ENCODE results near the gene AMZ2.
A peak's percentile ranks its signal among the peaks of the same experiment; 100 is the strongest.
"Not testable (repeated sequence)": the region's sequence is repeated elsewhere in the genome, so short reads cannot be mapped to it uniquely, and the experiment has no call there.

AMZ2 gene

DNA sequence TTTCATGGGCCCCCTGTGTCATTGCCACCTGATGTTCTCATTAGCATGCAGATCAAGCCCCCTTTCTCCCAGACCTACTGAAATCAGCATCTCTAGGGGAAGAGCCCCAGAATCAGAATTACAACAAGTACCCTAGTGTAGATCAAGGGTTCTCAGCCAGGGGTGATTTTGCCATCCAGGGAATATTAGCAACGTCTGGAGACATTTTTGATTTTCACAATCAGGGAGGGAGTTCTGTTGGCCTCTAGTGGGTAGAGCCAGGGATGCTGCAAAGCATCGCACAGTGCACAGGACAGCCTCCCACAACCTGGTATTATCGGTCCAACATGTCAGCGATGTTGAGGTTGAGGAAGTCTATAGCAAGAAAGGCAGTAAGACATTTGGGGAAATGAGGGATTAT, 7.3 kb downstream of the AMZ2 start:
- DNase-seq, result no peak

DNA sequence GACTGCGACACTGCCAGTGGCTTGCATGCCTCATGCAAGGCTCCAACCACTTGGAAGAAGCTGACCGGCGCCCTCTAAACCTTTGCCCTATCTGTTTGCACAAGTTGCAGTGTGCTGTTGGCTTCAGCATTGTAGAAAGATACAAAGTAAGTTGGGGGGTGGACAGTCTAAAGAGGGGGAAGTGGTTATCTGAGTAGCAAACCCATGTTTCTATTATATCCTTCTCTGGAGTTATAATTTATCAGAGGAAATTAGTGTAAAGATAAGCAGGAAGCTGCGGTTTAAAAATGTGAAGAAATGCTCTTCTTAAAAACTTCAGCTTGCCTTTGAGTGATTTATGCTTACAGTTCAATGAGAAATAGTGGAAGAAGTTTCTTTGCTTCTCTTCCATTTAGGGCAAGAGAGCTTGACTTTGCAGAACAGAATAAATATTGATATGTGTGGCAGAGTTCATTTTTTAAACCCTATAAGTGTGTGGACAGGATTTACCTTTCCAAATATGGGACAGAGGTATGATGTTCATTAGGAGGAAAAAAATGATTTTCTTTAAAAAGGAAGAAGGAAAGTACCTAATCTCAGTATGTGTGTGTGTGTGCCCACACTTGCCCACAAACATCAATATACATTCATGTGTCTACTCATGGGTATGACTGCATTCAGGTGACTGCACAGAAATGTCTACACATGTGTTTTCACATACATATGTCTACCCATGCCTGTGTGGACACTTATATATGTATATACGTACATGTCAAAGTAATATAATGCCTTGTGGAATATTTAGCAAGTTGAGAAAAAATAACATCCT, 8.1 kb downstream of the AMZ2 start:
- peak; percentile 27 for DNase-seq

DNA sequence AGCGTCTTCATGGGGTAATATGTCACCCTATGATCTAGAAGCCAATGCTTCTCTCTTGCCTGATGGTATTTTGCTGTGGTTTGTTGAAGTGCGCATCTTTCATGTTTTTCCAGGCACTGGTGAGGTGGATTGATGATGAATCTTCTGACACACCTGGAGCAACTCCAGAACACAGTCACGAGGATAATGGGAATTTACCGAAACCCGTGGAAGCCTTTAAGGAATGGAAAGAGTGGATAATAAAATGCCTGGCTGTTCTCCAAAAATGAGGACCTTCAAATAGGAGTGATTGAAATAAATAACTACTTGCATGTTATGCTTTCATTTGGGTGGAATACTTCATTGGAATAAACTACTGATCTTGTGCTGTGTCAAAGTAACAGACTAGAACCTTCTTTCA, 8.9 kb downstream of the AMZ2 start:
- not testable (repeated sequence) for DNase-seq

DNA sequence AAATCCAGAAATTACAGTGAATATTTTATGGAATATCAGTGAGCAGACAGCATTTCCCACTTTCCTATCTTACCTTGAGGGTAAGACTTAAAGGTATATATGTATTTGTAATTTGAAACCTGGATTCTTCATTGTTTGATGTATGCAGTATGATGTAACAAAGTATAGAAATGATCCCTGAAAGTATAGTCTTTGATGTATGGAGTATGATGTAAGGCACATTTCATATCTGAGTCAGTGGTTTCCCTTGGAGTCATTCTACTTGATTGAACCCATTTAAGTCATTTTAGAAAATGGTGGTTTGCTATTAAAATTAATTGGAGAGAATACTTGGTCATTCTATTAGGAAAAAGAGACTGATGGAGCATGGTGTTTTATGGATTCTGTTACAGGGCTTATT, 10.1 kb downstream of the AMZ2 start:
- DNase-seq, result no peak

DNA sequence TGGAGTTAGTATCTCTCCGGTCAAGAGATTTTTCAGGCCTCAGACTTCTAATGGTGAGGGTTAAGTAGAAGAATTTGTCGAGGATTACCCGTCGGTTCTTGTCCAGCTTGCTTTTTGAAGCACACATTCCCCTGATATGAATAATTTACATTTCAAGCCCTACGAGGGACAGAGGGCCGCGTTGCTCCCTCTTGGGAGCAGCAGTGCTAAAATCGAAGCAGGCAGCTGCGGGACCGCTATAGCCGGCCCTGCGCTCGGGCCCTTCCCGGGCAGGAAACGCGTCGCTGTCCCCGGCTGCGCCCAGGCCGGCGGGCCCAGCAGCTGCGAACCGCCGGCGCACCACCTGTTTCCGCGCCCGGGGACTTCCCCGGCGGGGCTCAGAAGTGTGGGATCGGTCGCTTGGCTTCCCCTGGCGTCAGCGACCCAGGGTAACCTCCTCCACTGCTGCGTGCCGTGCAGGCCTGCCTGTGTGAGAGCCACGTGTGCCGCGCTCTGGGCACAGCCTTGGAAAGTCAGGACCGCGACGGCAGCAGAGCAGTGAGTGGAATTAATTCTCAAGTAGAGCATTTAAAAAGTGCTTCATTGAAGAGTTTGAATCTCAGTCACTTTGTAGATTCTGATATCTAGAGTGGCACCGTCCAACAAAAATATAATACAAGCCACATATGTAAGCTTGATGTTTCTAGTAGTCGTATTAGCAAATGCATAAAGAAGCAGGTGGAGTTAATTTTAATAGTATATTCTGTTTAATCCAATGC, 11.2 kb downstream of the AMZ2 start:
- peak; percentile 89 for DNase-seq

DNA sequence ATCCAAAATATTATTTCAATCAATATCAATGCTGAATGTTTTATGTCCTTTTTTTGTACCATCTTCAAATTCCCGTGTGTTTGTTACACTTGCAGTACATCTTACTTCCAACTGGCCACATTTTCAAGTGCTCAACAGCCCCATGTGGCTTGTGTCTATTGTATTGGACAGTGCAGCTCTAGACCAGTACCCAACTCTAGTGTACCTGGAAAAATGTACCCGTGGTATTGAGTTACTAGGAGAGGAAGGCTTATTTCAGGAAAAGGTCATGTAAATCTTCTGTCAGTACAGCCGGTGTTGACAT, 11.8 kb downstream of the AMZ2 start:
- DNase-seq, result not testable (repeated sequence)

DNA sequence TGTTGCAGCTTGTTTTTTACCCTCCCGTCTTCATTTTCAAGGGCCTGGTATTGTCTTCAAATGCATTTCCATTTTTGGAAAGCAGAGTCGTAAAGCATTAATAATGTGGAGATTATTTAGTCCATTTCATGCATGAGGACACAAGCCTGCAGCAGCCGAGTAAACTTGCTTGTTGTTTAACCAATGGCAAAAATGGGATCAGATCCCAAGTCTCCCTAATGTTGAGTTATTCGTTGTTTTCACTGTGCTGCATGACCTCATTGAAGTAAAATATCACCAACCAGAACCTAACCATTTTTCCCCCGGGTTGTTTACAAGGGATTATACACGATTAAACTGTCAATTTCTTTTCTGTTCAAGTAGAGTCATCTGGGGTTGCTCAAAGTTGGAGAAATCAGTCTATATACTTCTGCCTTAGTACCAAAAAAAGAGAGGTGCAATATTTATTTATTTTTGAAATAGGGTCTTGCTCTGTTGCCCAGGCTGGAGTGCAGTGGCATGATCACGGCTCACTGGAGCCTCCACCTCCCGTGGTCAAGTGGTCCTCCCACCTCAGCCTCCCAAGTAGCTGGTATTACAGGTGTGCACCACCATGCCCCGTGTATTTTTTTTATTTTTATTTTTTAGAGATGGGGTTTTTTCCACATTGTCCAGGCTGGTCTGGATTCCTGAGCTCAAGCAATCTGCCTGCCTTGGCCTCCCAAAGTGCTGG, 12.4 kb downstream of the AMZ2 start:
- no peak for DNase-seq

DNA sequence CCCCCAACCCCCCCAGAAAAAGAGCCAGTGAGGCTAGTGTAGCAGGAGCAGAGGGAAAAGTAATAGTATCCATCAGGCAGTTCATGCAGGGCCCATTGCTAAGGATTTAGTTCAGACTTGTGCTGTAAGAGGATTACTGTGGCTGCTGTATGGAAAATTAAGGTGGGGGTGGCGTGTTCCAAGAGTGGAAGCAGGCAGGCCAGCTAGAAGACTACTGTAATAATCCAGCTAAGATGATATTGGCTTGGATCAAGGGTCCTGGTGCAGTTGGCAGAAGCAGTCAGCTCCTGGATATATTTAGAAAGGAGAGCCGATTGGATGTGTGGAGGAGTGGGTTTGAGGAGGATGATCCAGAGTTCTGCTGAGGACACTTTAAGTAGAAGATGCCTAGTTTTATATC, 14.6 kb downstream of the AMZ2 start:
- DNase-seq, result not testable (repeated sequence)

DNA sequence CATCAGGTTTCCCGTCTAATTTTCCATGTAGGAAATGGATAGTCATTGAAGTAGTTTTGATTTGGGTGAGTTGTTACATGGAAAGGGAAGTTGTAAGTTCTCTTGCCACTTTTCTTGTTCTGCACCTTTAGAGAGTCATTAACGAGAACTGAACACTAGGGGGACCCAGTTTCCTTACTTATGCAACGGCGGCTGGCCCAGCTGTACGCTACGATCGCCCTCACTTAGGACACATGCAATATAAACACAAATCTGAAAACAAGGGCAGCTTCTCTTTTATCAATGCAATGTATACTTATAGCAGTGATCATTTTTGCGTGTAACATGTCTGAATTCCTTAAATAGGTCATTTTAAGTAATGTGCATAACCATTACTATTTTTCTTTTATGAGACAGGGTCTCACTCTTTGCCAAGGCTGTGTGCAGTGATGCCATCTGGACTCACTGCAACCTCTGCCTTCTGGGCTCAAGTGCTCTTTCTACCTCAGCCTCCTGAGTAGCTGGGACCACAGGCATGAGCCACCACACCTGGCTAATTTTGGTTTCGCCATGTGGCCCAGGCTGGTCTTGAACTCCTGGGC, 15.3 kb downstream of the AMZ2 start:
- not testable (repeated sequence) for DNase-seq

DNA sequence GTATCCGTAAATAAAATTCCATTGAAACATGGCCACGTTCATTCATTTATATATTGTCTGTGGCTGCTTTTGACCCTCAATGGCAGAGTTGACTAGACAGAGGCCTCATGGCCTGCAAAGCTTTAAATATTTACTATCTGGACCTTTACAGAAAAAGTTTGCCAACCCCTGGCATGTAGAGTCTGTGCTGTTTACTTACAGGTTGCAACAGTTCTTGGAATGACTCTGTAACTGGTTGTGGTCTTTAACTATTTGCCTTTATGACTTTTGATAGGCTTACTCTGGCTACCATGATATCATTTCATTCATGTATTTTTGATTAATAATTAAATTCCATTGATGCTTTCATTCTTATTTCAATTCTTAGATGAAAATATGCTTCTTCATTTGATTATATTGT, 18.0 kb downstream of the AMZ2 start:
- not testable (repeated sequence) for DNase-seq

DNA sequence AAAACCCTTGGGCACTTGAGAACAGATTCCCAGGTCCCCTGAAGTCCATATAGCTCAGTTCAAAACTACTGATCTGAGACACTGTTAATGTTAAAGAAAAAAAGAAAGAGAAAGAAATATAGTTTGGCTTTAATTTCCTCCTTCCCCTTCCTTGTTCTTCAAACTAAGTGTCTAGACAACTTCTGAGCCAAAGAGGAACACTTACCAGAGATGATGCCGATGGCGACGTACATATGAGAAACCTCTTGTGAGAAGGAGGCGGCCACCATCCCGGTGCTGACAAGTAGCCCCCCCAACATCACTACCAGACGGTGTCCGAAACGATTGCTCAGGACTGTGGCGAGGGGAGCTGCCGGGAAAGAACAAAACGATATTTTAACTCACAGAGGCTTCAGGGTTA, 25.9 kb downstream of the AMZ2 start:
- DNase-seq, result no peak

DNA sequence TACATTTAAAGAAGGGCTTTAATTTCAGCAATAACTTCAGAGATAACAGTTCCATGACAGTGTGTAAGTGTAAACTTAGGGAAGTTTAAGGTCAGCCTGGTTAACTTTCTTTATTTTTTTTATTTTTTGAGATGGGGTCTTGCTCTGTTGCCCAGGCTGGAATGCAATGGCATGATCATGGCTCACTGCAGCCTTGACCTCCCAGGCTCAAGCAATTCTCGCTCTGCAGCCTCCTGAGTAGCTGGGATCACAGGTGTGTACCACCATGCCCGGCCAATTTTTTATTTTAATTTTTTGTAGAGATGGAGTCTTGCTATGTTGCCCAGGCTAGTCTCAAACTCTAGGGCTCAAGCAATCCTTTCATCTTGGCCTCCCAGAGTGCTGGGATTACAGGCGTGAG, 28.5 kb downstream of the AMZ2 start:
- not testable (repeated sequence) for DNase-seq

DNA sequence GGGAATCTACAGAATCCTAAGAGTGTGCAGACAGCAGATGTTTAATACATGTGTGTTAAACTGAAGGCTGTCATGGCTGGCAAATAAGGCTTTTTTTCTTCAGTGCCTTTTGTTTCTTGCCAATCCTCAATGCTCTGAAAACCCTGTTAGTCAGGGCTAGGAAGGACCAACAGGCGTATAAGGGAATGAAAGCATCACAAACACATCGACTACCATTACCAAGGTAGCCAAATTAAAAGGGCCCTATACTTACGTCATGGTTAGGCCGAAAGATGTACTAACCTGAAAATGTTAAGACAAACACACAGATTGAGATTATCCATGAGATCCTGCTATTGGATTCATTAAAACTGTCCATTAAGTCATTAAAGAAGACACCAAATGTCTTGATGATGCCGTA, 30.0 kb downstream of the AMZ2 start:
- DNase-seq, result no peak

DNA sequence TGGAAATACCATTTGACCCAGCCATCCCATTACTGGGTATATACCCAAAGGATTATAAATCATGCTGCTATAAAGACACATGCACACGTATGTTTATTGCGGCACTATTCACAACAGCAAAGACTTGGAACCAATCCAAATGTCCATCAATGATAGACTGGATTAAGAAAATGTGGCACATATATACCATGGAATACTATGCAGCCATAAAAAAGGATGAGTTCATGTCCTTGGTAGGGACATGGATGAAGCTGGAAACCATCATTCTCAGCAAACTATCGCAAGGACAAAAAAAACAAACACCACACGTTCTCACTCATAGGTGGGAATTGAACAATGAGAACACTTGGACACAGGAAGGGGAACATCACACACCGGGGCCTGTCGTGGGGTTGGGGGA, 34.1 kb downstream of the AMZ2 start:
- DNase-seq, result not testable (repeated sequence)

DNA sequence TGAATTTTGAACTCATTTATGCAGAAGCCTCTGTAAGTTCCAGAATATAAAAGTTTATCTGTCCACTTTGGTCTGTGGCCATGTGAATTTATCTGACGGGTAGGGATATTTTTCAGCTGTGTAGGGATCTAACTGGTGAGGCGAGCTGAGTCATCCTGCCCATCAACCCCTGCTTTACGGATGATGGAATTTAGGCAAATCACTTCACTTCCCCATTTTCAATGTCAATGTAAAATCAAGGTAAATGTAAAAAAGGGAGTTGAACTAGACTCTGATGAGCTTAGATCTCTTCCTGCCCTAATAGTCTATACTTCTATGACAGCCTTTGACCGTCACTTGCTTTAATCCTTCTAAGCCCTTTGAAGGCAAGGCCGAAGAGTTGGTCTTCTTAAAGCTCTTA, 40.5 kb downstream of the AMZ2 start:
- peak; percentile 63 for DNase-seq

DNA sequence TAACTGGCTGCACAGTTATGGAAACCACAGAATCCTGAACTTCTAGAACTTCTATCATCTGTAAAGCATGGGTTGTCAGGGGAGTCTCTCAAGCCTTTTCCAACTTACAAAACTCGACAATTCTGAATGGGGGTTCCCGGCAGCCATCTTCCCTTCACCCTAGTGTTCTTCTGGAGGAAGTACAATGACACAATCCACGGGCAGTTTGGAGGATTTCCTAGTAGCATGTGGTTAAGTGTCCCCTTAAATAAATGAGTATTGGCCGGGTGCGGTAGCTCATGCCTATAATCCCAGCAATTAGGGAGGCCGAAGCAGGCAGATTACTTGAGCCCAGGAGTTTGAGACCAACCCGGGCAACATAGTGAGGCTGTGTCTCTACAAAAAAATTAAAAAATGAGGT, 41.0 kb downstream of the AMZ2 start:
- DNase-seq, result peak; percentile 58

DNA sequence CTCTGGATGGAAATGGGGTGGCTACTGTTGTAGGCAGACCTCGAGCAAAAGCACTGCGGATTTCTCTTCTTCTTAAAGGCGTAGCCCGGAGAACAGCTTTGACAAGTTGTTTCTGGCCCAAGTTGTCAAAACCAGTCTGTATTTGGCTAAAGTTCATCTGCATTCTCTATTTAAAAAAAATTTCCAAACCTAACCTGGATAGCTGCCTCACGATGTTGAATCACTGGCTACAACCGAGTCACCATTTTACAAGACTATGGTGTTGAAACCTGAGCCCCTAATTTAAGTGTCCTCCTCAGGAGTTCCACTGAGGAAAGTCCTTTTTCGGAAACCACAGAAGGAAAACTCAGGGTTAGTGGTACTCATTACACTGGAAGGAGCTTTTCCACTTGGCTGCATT, 41.6 kb downstream of the AMZ2 start:
- DNase-seq, result no peak

DNA sequence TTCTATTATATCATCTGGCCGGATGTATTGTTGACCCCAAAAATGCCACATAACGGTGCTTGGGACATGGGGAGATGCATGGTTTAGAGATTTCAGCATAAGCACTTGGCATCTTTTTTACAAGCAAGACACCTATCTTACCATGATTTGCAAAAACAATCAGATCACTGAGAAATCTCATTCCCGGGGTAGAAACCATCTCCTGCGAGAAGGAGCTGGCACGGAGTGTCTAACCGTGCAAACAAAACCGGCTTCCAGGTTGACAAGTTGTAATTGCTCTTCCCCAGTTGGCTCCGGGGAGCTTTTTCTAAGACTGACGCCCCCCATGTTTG, 42.1 kb downstream of the AMZ2 start:
- DNase-seq, result no peak

DNA sequence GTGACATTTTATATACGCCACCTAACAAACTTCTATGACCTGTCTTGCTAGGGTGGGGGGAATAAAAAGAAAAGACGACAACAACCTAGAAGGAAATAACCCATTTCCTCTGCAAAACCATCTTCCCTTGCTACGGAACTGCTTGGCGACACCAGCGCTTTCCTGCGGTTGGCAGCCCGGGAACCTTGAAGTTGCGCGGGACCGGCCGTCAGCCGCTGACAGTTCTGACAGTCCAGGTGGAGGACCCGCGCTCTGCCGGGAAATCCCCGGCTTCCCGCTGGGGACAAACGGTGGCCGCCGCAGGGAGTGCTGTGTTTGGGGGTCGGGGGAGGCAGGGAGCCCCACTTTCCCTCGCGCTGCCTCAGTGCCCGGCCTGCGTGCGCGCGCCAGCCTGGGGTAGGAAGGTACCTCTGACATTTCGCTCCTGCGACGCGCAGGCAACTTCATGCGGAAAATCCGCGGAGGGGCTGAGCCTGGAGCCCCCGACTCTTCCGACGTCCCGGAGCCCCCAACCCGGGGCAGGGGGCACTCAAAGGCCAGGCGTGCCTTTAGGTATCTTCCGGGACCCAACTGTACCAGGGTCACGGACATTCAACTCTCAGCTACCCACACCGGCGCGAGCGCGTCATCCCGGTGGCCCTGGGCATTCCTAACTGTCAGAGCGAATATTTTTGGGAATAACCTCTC, 42.6 kb downstream of the AMZ2 start:
- peak; percentile 77 for DNase-seq

DNA sequence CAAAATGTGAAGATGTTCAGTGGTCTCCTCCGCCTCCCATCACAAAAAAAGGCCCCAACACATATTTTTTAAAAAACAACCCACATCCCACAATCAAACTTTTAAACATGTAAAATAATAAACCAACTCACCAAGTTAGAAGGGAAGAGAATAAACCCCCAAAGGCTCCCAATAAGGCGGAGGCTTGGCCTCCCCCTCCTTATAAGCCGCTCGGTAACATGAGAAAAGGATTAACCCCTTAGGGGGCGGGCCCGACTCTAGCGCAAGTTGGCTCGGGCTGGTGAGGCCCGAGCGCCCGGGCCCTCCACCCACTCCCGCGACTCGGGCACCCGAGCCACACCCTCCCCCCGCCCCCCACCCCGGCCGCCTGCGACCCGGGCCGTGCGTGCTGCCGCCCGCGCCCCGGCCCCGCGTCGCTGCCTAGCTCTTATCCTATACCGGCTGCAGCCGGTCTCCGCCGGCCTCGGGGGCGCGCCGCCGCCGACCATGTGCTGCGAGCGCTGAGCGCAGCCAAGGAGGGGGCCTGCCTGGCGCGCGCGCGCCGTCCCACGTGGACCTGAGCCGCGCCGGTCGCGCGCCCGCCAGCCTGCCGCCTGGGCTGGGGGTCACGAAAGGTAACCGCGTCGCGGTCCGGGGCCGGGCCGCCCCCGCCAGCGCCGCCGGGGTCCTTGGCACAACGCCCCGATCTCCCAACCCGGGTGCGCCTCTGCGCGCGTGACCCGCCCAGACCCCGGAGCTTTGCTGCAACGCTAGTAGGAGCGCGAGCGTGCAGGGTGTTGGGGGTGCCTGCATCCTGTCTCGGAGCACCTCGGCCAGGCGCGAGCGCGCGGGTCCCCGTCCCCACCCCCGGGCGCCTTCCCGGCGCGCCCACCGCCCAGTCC, 43.4 kb downstream of the AMZ2 start, which contains the start of the genes ARSG and SLC16A6:
ARSG (plus strand) TSS at position 541 of the 881 bp plus-strand sequence. CDS start 15,999 bp downstream, outside the sequence.
SLC16A6 (minus strand) TSS at position 173 of the 881 bp plus-strand sequence. CDS start 12,807 bp downstream, outside the sequence.
- peak; percentile 86 for DNase-seq

DNA sequence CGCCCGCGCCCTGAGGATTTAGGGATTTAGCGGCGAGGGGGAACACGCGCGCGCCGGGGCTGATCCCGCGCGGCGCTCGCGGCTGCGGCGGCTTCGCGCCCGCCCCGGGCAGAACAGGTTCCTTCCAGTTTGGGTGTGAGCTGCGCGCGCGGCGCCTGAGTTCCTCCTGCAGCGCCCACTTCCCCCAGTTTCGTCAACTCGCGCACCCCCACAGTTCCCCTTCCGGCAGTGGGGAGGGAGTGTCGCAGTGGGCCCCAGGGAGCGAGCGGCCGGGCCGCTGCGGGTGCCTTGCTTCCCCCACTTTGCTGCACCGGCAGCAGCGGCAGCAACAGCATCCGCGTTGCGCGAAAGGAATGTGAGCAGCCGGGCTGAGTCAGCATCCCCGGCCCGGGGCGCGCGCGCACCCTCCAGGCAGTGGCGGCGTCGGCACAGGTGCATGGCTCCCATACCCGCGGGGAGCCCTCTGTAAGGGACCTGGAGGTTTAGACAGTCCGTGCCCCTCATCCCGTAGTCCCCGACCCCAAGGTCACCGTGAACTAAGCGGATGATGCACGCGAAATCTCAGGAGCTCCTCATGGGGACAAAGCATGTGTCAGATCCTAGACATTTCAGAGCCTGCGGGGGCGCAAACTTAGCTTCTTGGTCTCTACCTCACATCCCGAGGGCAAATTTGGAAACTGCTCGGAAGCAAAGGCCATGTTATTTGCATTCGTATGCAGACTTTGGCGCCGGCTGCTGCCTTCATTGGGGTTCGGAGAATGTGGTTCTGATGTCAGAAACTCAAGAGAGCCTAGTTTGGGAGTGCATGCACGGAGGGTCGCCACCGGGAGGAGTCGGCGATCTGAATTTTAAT, 44.2 kb downstream of the AMZ2 start:
- peak; percentile 96 for DNase-seq
